ENCODE data around the gene BPIFA1. TPM values are rescaled to one million over a fixed set of nuclear protein-coding genes. Genes with fewer than 3 reads are reported as not detected.

Gene BPIFA1
- total RNA-seq (not detected), polyA plus RNA-seq (not detected)
- long read RNA-seq, donor 1: 0 reads
- long read RNA-seq, donor 2: 0 reads

DNA sequence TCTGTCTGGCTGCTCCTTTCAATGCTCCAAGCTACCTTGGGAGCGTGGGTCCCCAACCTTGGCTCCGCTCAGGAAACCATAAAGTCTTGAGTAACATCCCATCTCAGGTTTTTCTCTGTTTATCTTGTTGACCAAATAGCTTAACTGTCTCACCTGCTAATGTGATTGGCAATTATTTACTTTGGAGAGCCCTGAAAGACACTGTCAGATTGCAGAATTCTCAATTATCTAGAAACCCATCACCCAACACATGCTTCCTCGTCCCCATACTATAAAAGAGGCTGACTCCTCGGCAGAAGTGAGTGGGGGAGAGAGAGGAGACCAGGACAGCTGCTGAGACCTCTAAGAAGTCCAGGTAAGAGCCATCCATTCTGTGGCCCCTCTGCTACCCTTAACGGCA is at the start of gene BPIFA1:
BPIFA1 (plus strand) TSS at position 301 of the 400 bp plus-strand sequence. CDS start 1,716 bp downstream, outside the sequence.
- ATAC-seq (ENCODE audit: low FRiP score) (no peak), DNase-seq (no peak)
- Histone ChIP-seq H3K9me3 (ENCODE audit: control insufficient read depth, low read length) (no peaks in the 10 kb centered on the region), H3K4me1 (ENCODE audit: control insufficient read depth in 1 of 2, insufficient read depth in 2 of 2, low read length in 2 of 2) (no peaks in the 10 kb centered on the region), H3K27ac (ENCODE audit: low read depth in 1 of 2, low read length in 2 of 2) (no peak within 1 kb of the TSS), H3K27me3 (ENCODE audit: control insufficient read depth in 1 of 2, insufficient read depth in 2 of 2, low read length in 1 of 2) (peaks cover 0 to 2% of the 10 kb centered on the region in 2 donors), H3K36me3 (ENCODE audit: control insufficient read depth in 1 of 2, insufficient read depth in 2 of 2, low read length in 1 of 2) (no peaks in the 10 kb centered on the region), H3K4me3 (ENCODE audit: low read length in 2 of 2) (no peak within 1 kb of the TSS)
- intact Hi-C loops (cut with DNase I): no loop called here
- 66 to 70% methylated on average over 5 of the region's 5 CpGs for WGBS, 2 donors

- ATAC-seq (ENCODE audit: low FRiP score): no peak
- Histone ChIP-seq H3K4me3 (ENCODE audit: low read length in 2 of 2) (no peak overlapping the region), H3K9me3 (ENCODE audit: control insufficient read depth, low read length) (peaks cover 2% of the 10 kb centered on the region), H3K27me3 (ENCODE audit: control insufficient read depth in 1 of 2, insufficient read depth in 2 of 2, low read length in 1 of 2) (no peaks in the 10 kb centered on the region), H3K36me3 (ENCODE audit: control insufficient read depth in 1 of 2, insufficient read depth in 2 of 2, low read length in 1 of 2) (no peaks in the 10 kb centered on the region), H3K27ac (ENCODE audit: low read depth in 1 of 2, low read length in 2 of 2) (no peak overlapping the region), H3K4me1 (ENCODE audit: control insufficient read depth in 1 of 2, insufficient read depth in 2 of 2, low read length in 2 of 2) (no peaks in the 10 kb centered on the region)
- 66 to 68% methylated on average over 4 of the region's 4 CpGs for WGBS, 2 donors
- intact Hi-C loops (cut with DNase I): no loop called here
- DNase-seq: no peak
Observed at GRCh38 chr20:33187491-33187890, 48.3 kb upstream of the BPIFA1 start.

- DNase-seq (no peak), ATAC-seq (ENCODE audit: low FRiP score) (no peak)
- Histone ChIP-seq H3K27ac (ENCODE audit: low read depth in 1 of 2, low read length in 2 of 2) (no peak overlapping the region), H3K27me3 (ENCODE audit: control insufficient read depth in 1 of 2, insufficient read depth in 2 of 2, low read length in 1 of 2) (no peaks in the 10 kb centered on the region), H3K4me1 (ENCODE audit: control insufficient read depth in 1 of 2, insufficient read depth in 2 of 2, low read length in 2 of 2) (no peaks in the 10 kb centered on the region), H3K4me3 (ENCODE audit: low read length in 2 of 2) (no peak overlapping the region), H3K9me3 (ENCODE audit: control insufficient read depth, low read length) (no peaks in the 10 kb centered on the region), H3K36me3 (ENCODE audit: control insufficient read depth in 1 of 2, insufficient read depth in 2 of 2, low read length in 1 of 2) (no peaks in the 10 kb centered on the region)
- intact Hi-C loops (cut with DNase I): no loop called here
- 78 to 82% methylated on average over 9 of the region's 9 CpGs for WGBS, 2 donors
Observed at GRCh38 chr20:33188421-33188820, 47.4 kb upstream of the BPIFA1 start.

DNA sequence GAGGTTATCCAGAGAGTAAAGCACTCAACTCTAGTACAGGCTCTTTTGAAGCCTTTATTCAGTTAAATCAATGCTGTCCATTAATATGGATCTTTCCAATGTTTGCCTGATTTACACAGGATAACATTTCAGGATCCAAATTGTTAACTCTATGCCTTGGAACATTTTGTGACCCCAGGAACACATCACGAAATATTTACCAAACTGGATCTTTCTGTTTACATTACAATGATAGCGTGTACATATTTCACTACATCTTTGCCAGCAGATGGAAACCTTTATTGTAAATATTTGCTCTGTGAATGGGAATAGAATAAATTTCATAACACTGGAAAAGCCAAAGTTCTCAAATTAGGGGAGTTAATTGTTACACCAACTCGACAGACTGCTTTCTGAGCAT is 44.3 kb upstream of the BPIFA1 start:
- DNase-seq (no peak), ATAC-seq (ENCODE audit: low FRiP score) (no peak)
- Histone ChIP-seq H3K4me3 (ENCODE audit: low read length in 2 of 2) (no peak overlapping the region), H3K27ac (ENCODE audit: low read depth in 1 of 2, low read length in 2 of 2) (no peak overlapping the region), H3K36me3 (ENCODE audit: control insufficient read depth in 1 of 2, insufficient read depth in 2 of 2, low read length in 1 of 2) (no peaks in the 10 kb centered on the region), H3K9me3 (ENCODE audit: control insufficient read depth, low read length) (no peaks in the 10 kb centered on the region), H3K4me1 (ENCODE audit: control insufficient read depth in 1 of 2, insufficient read depth in 2 of 2, low read length in 2 of 2) (no peaks in the 10 kb centered on the region), H3K27me3 (ENCODE audit: control insufficient read depth in 1 of 2, insufficient read depth in 2 of 2, low read length in 1 of 2) (no peaks in the 10 kb centered on the region)
- intact Hi-C loops (cut with DNase I): no loop called here
- WGBS, 2 donors: 49 to 55% methylated on average over 3 of the region's 3 CpGs

DNA sequence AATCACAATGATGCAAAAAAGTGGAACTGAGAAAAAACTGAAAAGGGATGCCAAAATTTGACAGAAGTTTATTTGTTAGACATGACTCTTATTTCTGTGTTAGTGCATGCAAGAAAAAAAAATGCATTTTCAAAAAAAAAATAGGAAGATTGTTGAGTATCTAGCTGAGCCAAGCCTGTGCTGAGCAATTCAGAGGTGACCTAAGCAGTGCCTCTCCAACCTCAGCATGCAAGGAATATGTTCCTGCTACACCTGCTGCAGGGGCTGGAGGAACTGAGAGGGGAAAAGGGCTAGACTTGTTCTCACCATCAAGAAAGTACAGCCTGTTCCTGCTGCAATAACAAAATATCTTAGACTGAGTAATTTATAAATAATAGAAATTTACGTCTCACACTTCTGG is 43.8 kb upstream of the BPIFA1 start:
- 84 to 86% methylated on average over 1 of the region's 1 CpG for WGBS, 2 donors
- Histone ChIP-seq H3K9me3 (ENCODE audit: control insufficient read depth, low read length) (no peaks in the 10 kb centered on the region), H3K4me1 (ENCODE audit: control insufficient read depth in 1 of 2, insufficient read depth in 2 of 2, low read length in 2 of 2) (no peaks in the 10 kb centered on the region), H3K27ac (ENCODE audit: low read depth in 1 of 2, low read length in 2 of 2) (no peak overlapping the region), H3K36me3 (ENCODE audit: control insufficient read depth in 1 of 2, insufficient read depth in 2 of 2, low read length in 1 of 2) (no peaks in the 10 kb centered on the region), H3K4me3 (ENCODE audit: low read length in 2 of 2) (no peak overlapping the region), H3K27me3 (ENCODE audit: control insufficient read depth in 1 of 2, insufficient read depth in 2 of 2, low read length in 1 of 2) (no peaks in the 10 kb centered on the region)
- DNase-seq (no peak), ATAC-seq (ENCODE audit: low FRiP score) (no peak)
- intact Hi-C loops (cut with DNase I): no loop called here

DNA sequence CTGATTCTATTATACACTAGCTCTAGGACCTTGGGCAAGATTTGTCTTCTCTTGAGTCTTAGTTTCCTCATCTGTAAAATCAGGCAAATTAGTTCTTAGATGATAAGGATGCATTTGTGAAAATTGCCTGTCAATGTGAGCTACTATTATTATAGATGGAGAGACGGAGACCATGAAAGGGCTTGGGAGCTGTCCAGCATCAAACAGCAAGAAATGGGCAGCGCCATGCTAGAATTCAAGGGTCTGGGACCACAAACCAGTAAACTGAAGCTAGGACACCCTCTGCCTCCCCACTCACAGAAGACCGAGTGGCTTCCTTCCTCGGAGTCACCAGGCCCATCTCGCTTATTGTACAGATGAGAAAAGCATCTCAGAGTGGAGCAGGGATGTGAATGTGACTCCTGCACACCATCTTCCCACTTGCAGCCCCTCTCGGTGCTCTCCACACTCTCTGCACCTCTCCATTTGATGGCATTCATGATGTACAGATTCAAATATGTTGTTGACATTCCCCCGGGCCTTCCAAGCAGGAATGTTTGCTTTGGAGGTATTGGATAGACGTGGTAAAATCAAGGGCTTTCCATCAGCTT is 42.8 kb upstream of the BPIFA1 start:
- DNase-seq (no peak), ATAC-seq (ENCODE audit: low FRiP score) (no peak)
- Histone ChIP-seq H3K27ac (ENCODE audit: low read depth in 1 of 2, low read length in 2 of 2) (no peak overlapping the region), H3K9me3 (ENCODE audit: control insufficient read depth, low read length) (no peaks in the 10 kb centered on the region), H3K36me3 (ENCODE audit: control insufficient read depth in 1 of 2, insufficient read depth in 2 of 2, low read length in 1 of 2) (no peaks in the 10 kb centered on the region), H3K27me3 (ENCODE audit: control insufficient read depth in 1 of 2, insufficient read depth in 2 of 2, low read length in 1 of 2) (no peaks in the 10 kb centered on the region), H3K4me1 (ENCODE audit: control insufficient read depth in 1 of 2, insufficient read depth in 2 of 2, low read length in 2 of 2) (no peaks in the 10 kb centered on the region), H3K4me3 (ENCODE audit: low read length in 2 of 2) (no peak overlapping the region)
- intact Hi-C loops (cut with DNase I): no loop called here
- 58 to 61% methylated on average over 8 of the region's 8 CpGs for WGBS, 2 donors

- no peak for ATAC-seq (ENCODE audit: low FRiP score)
- intact Hi-C loops (cut with DNase I): no loop called here
- no peaks in the 10 kb centered on the region for H3K36me3 ChIP-seq (ENCODE audit: control insufficient read depth in 1 of 2, insufficient read depth in 2 of 2, low read length in 1 of 2)
- no peaks in the 10 kb centered on the region for H3K4me1 ChIP-seq (ENCODE audit: control insufficient read depth in 1 of 2, insufficient read depth in 2 of 2, low read length in 2 of 2)
- peaks cover 1% of the 10 kb centered on the region for H3K9me3 ChIP-seq (ENCODE audit: control insufficient read depth, low read length)
- no peak for DNase-seq
- no peak overlapping the region for H3K4me3 ChIP-seq (ENCODE audit: low read length in 2 of 2)
- no peaks in the 10 kb centered on the region for H3K27me3 ChIP-seq (ENCODE audit: control insufficient read depth in 1 of 2, insufficient read depth in 2 of 2, low read length in 1 of 2)
- H3K27ac ChIP-seq (ENCODE audit: low read depth in 1 of 2, low read length in 2 of 2): no peak overlapping the region
- 73 to 77% methylated on average over 3 of the region's 3 CpGs for WGBS, 2 donors
Observed at GRCh38 chr20:33199026-33199425, 36.8 kb upstream of the BPIFA1 start.

DNA sequence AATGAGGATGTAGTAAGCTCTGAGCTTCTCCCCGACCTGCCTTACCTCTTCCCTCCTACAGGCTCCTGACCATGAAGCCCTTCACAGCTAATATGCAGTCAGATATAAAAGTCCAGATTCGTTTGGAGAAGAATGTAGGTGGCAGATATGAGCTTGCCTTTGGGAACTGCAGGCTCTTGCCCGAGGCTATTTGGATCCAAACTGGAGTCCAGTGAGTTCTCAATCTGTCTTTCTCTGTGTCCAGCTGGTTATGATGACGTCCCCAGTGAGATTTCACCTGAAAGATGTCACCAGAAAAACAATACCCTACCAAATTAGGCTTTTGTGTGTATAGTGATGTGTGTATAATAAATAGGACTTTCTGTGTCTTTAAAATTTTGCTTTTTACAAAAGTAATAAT is 33.3 kb upstream of the BPIFA1 start:
- Histone ChIP-seq H3K4me1 (ENCODE audit: control insufficient read depth in 1 of 2, insufficient read depth in 2 of 2, low read length in 2 of 2) (no peaks in the 10 kb centered on the region), H3K27me3 (ENCODE audit: control insufficient read depth in 1 of 2, insufficient read depth in 2 of 2, low read length in 1 of 2) (no peaks in the 10 kb centered on the region), H3K27ac (ENCODE audit: low read depth in 1 of 2, low read length in 2 of 2) (no peak overlapping the region), H3K36me3 (ENCODE audit: control insufficient read depth in 1 of 2, insufficient read depth in 2 of 2, low read length in 1 of 2) (no peaks in the 10 kb centered on the region), H3K4me3 (ENCODE audit: low read length in 2 of 2) (no peak overlapping the region), H3K9me3 (ENCODE audit: control insufficient read depth, low read length) (peaks cover 1% of the 10 kb centered on the region)
- ATAC-seq (ENCODE audit: low FRiP score) (no peak), DNase-seq (no peak)
- intact Hi-C loops (cut with DNase I): no loop called here
- 42 to 46% methylated on average over 4 of the region's 4 CpGs for WGBS, 2 donors

GRCh38 chr20:33203444-33203843 is 32.4 kb upstream of the BPIFA1 start:
- H3K27me3 ChIP-seq (ENCODE audit: control insufficient read depth in 1 of 2, insufficient read depth in 2 of 2, low read length in 1 of 2): no peaks in the 10 kb centered on the region
- intact Hi-C loops (cut with DNase I): no loop called here
- H3K27ac ChIP-seq (ENCODE audit: low read depth in 1 of 2, low read length in 2 of 2): no peak overlapping the region
- H3K4me3 ChIP-seq (ENCODE audit: low read length in 2 of 2): no peak overlapping the region
- ATAC-seq (ENCODE audit: low FRiP score) (no peak), DNase-seq (no peak)
- no peaks in the 10 kb centered on the region for H3K36me3 ChIP-seq (ENCODE audit: control insufficient read depth in 1 of 2, insufficient read depth in 2 of 2, low read length in 1 of 2)
- peaks cover 1% of the 10 kb centered on the region for H3K9me3 ChIP-seq (ENCODE audit: control insufficient read depth, low read length)
- 83 to 84% methylated on average over 3 of the region's 3 CpGs for WGBS, 2 donors
- H3K4me1 ChIP-seq (ENCODE audit: control insufficient read depth in 1 of 2, insufficient read depth in 2 of 2, low read length in 2 of 2): no peaks in the 10 kb centered on the region

Measured in aorta (tissue), 5 donors.